HepG2 (cell line): Measurements from ENCODE around the gene VSTM2A.

Source experiments
- ETV5 ChIP-seq: IDR thresholded peaks from 2 replicates; pipeline ENCODE4 v1.6.1; 2018; ENCODE audit warnings: missing biosample characterization, missing genetic modification reagents, inconsistent platforms, borderline replicate concordance
- MAX ChIP-seq: IDR thresholded peaks from 2 replicates; pipeline ENCODE4 v1.6.1; 2012; ENCODE audit warnings: inconsistent platforms
- ZNF558 ChIP-seq: sonication (generic); formaldehyde crosslinking; IDR thresholded peaks from 2 replicates; pipeline ENCODE4 v1.9.0; 2022; ENCODE audit warnings: mild to moderate bottlenecking, missing genetic modification reagents, borderline replicate concordance
- TF ChIP-seq, protein P1 (sequence below): sonication (generic); formaldehyde crosslinking; IDR thresholded peaks from 2 replicates; pipeline ENCODE4 v1.5.0; 2020; ENCODE audit warnings: mild to moderate bottlenecking, missing genetic modification reagents, moderate library complexity
- TF ChIP-seq, protein P2 (sequence below): sonication (generic); formaldehyde crosslinking; IDR thresholded peaks from 2 replicates; pipeline ENCODE4 v1.9.0; 2021; ENCODE audit warnings: missing genetic modification reagents, borderline replicate concordance

- TF ChIP-seq ETV5 (CRISPR knock-in tag) (no peak), ZNF558 (CRISPR knock-in tag) (no peak), MAX (no peak)
- TF ChIP-seq, protein P1, sequence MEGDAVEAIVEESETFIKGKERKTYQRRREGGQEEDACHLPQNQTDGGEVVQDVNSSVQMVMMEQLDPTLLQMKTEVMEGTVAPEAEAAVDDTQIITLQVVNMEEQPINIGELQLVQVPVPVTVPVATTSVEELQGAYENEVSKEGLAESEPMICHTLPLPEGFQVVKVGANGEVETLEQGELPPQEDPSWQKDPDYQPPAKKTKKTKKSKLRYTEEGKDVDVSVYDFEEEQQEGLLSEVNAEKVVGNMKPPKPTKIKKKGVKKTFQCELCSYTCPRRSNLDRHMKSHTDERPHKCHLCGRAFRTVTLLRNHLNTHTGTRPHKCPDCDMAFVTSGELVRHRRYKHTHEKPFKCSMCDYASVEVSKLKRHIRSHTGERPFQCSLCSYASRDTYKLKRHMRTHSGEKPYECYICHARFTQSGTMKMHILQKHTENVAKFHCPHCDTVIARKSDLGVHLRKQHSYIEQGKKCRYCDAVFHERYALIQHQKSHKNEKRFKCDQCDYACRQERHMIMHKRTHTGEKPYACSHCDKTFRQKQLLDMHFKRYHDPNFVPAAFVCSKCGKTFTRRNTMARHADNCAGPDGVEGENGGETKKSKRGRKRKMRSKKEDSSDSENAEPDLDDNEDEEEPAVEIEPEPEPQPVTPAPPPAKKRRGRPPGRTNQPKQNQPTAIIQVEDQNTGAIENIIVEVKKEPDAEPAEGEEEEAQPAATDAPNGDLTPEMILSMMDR (CRISPR knock-in tag), result no peak
- TF ChIP-seq, protein P2, sequence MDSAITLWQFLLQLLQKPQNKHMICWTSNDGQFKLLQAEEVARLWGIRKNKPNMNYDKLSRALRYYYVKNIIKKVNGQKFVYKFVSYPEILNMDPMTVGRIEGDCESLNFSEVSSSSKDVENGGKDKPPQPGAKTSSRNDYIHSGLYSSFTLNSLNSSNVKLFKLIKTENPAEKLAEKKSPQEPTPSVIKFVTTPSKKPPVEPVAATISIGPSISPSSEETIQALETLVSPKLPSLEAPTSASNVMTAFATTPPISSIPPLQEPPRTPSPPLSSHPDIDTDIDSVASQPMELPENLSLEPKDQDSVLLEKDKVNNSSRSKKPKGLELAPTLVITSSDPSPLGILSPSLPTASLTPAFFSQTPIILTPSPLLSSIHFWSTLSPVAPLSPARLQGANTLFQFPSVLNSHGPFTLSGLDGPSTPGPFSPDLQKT (CRISPR knock-in tag), result no peak
Measured at GRCh38 chr7:54545241-54545563, 3.0 kb downstream of the VSTM2A start.
